IMR-90 (cell line): ENCODE data around the gene RHOBTB1.

Experiments used
- BHLHE40 ChIP-seq: fragments of 150-350 bp; IDR thresholded peaks from 2 replicates; pipeline ENCODE4 v1.6.1; 2016; ENCODE audit warnings: mild to moderate bottlenecking, low read depth, low read length
- FOS ChIP-seq: fragments of 150-350 bp; IDR thresholded peaks from 2 replicates; pipeline ENCODE4 v1.6.1; 2016; ENCODE audit warnings: low read depth, low read length
- MAFK ChIP-seq: IDR thresholded peaks from 2 replicates; pipeline ENCODE4 v1.6.1; 2012; ENCODE audit warnings: low read depth, low read length, improper control_type of control experiment
- MAZ ChIP-seq: IDR thresholded peaks from 2 replicates; pipeline ENCODE4 v1.6.1; 2012; ENCODE audit warnings: low read depth, mild to moderate bottlenecking, low read length, improper control_type of control experiment, moderate library complexity, borderline replicate concordance
- POLR2A ChIP-seq: IDR thresholded peaks from 2 replicates; pipeline ENCODE4 v1.6.1; 2012; ENCODE audit warnings: mild to moderate bottlenecking, low read depth, low read length
- TF ChIP-seq, protein P1 (sequence below): fragments of 150-350 bp; IDR thresholded peaks from 2 replicates; pipeline ENCODE4 v1.6.1; 2017; ENCODE audit warnings: mild to moderate bottlenecking, antibody characterized with exemption, low read length, low read depth
- TF ChIP-seq, protein P2 (sequence below): conservative IDR thresholded peaks from 2 replicates; pipeline ENCODE4 v1.5.1; 2012; ENCODE audit warnings: mild to moderate bottlenecking, low read depth, low read length, improper control_type of control experiment

DNA sequence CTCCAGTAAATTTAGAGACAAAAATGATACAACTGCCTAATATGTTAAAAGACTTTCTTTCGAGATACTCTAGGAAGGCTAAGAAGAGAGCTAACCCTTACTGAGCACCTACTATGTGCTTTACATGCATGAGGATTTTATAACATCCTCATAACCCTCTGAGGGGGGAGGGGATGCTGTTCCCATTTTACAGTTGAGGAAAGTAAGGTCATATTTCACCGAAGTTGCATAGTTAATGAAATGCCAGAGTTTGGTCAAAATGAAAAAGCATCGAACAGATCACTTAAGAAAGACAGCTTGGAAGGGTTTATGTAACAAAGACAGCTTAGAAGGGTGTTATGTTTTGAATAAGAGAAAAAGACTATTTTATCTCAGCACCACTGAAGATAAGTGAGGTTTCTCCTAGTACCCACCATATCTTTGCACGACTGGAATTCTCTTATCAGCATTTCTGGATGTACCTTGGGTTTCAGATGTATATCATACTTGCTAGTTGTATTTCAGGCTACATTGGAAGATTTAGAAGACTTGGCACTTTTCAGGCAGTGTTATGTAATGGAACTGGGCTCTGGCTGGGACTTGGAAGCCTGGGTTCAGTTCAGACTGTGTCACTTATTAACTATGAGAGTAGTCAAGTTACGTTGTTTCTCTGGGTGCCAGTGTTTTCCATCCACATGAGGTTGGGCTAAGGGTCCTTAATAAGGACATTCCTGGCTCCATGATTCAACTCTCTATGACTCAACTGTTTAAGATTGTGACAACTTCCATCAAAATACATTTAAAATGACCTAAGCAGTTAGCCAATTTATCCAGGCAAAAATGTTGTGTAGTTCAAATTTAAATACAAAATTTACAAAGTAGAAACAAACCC, 6.0 kb downstream of the RHOBTB1 start:
- TF ChIP-seq, protein P1, sequence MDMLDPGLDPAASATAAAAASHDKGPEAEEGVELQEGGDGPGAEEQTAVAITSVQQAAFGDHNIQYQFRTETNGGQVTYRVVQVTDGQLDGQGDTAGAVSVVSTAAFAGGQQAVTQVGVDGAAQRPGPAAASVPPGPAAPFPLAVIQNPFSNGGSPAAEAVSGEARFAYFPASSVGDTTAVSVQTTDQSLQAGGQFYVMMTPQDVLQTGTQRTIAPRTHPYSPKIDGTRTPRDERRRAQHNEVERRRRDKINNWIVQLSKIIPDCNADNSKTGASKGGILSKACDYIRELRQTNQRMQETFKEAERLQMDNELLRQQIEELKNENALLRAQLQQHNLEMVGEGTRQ = no peak
- no peak for TF ChIP-seq POLR2A
- TF ChIP-seq, protein P2, sequence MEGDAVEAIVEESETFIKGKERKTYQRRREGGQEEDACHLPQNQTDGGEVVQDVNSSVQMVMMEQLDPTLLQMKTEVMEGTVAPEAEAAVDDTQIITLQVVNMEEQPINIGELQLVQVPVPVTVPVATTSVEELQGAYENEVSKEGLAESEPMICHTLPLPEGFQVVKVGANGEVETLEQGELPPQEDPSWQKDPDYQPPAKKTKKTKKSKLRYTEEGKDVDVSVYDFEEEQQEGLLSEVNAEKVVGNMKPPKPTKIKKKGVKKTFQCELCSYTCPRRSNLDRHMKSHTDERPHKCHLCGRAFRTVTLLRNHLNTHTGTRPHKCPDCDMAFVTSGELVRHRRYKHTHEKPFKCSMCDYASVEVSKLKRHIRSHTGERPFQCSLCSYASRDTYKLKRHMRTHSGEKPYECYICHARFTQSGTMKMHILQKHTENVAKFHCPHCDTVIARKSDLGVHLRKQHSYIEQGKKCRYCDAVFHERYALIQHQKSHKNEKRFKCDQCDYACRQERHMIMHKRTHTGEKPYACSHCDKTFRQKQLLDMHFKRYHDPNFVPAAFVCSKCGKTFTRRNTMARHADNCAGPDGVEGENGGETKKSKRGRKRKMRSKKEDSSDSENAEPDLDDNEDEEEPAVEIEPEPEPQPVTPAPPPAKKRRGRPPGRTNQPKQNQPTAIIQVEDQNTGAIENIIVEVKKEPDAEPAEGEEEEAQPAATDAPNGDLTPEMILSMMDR = no peak
- 0 out of 2 replicates have a peak, but pooled peaks have one; percentile 44 for TF ChIP-seq FOS
- no peak for TF ChIP-seq MAFK
- no peak for TF ChIP-seq MAZ
- no peak for TF ChIP-seq BHLHE40
